ENCODE results near the gene RFWD3. TPM values are rescaled to one million over a fixed set of nuclear protein-coding genes. Genes with fewer than 3 reads are reported as not detected.

The RFWD3 gene
- total and polyA plus RNA-seq, 9 donors, result 8.2 to 25.0 (median 15.8) TPM

- Histone ChIP-seq H3K4me3 (no peak overlapping the region), H3K36me3 (no peaks in the 10 kb centered on the region), H3K9me3 (no peaks in the 10 kb centered on the region), H3K4me1 (ENCODE audit: insufficient read depth) (peaks cover 10% of the 10 kb centered on the region), H3K27me3 (no peaks in the 10 kb centered on the region), H3K27ac (no peak overlapping the region)
- 91 to 96% (median 91%) methylated on average over 12 of the region's 12 CpGs for WGBS, 3 donors
- TF ChIP-seq POLR2A (IDR thresholded peaks at IDR 0.05) (no peak), EP300 (IDR thresholded peaks at IDR 0.05) (no peak), CTCF (IDR thresholded peaks at IDR 0.05) (no peak)
- intact Hi-C loops (cut with DNase I), result no loop called here
- no peak for DNase-seq
These were observed 90.7 kb downstream of the RFWD3 start for GRCh38 chr16:74575807-74576643.

DNA sequence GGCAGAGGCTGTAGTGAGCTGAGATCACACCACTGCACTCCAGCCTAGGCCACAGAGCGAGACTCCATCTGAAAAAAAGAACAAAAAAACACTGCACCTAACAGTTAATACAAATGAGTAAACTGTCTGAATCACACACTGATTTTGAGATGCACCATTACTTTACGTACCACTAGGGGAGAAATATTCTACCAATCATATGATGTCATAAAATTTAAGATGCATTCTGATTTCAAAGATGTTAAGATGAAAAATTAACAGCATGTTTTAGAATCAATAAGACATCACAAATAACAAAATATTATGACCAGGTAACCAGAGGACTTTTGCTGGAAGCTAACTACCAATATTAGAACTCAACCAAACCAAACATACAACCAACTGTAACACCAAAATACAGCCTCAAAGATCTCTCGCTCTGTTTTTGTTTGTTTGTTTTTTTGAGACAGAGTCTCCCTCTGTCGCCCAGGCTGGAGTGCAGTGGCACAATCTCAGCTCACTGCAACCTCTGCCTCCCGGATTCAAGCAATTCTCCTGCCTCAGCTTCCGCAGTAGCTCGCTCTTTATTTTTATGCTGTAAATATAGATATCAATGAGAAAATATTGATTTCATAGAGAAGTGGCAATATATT, 91.4 kb downstream of the RFWD3 start:
- H3K4me1 ChIP-seq (ENCODE audit: insufficient read depth), result peaks cover 8% of the 10 kb centered on the region

GRCh38 chr16:74574146-74574545, 92.5 kb downstream of the RFWD3 start:
- no peak for TF ChIP-seq EP300 (IDR thresholded peaks at IDR 0.05)
- no peak for TF ChIP-seq CTCF (IDR thresholded peaks at IDR 0.05)
- no peak for TF ChIP-seq POLR2A (IDR thresholded peaks at IDR 0.05)
- Histone ChIP-seq H3K4me1 (ENCODE audit: insufficient read depth) (peaks cover 6% of the 10 kb centered on the region), H3K4me3 (no peak overlapping the region), H3K27me3 (no peaks in the 10 kb centered on the region), H3K27ac (no peak overlapping the region), H3K36me3 (no peaks in the 10 kb centered on the region), H3K9me3 (no peaks in the 10 kb centered on the region)
- DNase-seq, result no peak
- intact Hi-C loops (cut with DNase I), result no loop called here
- WGBS, 3 donors, result 64 to 79% (median 68%) methylated on average over 2 of the region's 2 CpGs

More for the DNA sequence above, 91.4 kb downstream of the RFWD3 start:
- no peak overlapping the region for H3K4me3 ChIP-seq
- no peak for DNase-seq
- no peaks in the 10 kb centered on the region for H3K36me3 ChIP-seq
- TF ChIP-seq POLR2A (IDR thresholded peaks at IDR 0.05) (no peak), CTCF (IDR thresholded peaks at IDR 0.05) (no peak), EP300 (IDR thresholded peaks at IDR 0.05) (no peak)
- 92 to 93% (median 92%) methylated on average over 7 of the region's 7 CpGs for WGBS, 3 donors
- H3K27me3 ChIP-seq, result no peaks in the 10 kb centered on the region
- intact Hi-C loops (cut with DNase I), result no loop called here
- no peaks in the 10 kb centered on the region for H3K9me3 ChIP-seq
- no peak overlapping the region for H3K27ac ChIP-seq

DNA sequence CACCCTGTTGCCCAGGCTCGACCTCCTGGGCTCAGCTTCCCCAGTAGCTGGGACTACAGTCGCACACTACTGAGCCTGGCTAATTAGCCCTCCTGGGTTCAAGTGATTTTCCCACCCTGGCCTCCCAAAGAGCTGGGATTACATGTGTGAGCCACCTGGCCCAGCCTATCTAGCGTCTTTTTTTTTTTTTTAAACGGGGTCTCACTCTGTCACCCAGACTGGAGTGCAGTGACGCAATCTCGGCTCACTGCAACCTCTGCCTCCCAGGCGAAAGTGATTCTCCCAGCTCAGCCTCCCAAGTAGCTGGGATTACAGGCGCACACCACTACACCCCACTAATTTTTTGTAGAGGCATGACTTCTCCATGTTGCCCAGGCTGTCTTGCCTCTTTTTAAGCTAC, 93.1 kb downstream of the RFWD3 start:
- Histone ChIP-seq H3K9me3 (no peaks in the 10 kb centered on the region), H3K27me3 (no peaks in the 10 kb centered on the region), H3K27ac (no peak overlapping the region), H3K36me3 (no peaks in the 10 kb centered on the region), H3K4me1 (ENCODE audit: insufficient read depth) (peaks cover 5% of the 10 kb centered on the region), H3K4me3 (no peak overlapping the region)
- intact Hi-C loops (cut with DNase I), result no loop called here
- no peak for TF ChIP-seq EP300 (IDR thresholded peaks at IDR 0.05)
- TF ChIP-seq POLR2A (IDR thresholded peaks at IDR 0.05), result no peak
- no peak for TF ChIP-seq CTCF (IDR thresholded peaks at IDR 0.05)
- WGBS, 3 donors, result 83 to 88% (median 84%) methylated on average over 8 of the region's 8 CpGs
- DNase-seq, result no peak

Other genes with a start within 250 kb of the RFWD3 start
- gene CLEC18B, start 245.4 kb downstream of the RFWD3 start, total RNA-seq, result 1 to 10 TPM in 1 of 7 donors, under 1 TPM in 5, not detected in 1; 0.24 to 1.5 (median 0.43) TPM
- under 1 TPM; 0.17 to 0.42 TPM for gene CLEC18B, start 245.4 kb downstream of the RFWD3 start, polyA plus RNA-seq
- 100 to 1,000 TPM in 6 of 7 donors, 10 to 100 TPM in 1; 88.9 to 171 (median 154) TPM for gene GLG1, start 59.8 kb downstream of the RFWD3 start, total RNA-seq
- gene GLG1, start 59.8 kb downstream of the RFWD3 start, polyA plus RNA-seq, result 100 to 1,000 TPM in 1 of 2 donors, 10 to 100 TPM in 1; 90.3 to 168 TPM
- 1 to 10 TPM; 1.5 to 6.7 (median 2.5) TPM for gene MLKL, start 34.0 kb upstream of the RFWD3 start, total RNA-seq
- 1 to 10 TPM; 2.5 to 9.5 TPM for gene MLKL, start 34.0 kb upstream of the RFWD3 start, polyA plus RNA-seq
- gene FA2H, start 107.9 kb upstream of the RFWD3 start, total RNA-seq, result 1 to 10 TPM in 1 of 7 donors, under 1 TPM in 3, not detected in 3; 0.17 to 1.3 (median 0.73) TPM
- gene FA2H, start 107.9 kb upstream of the RFWD3 start, polyA plus RNA-seq, result under 1 TPM; 0.02 to 0.32 TPM